Lower leg skin (tissue), 4 donors: ENCODE measurements around the gene C19orf33. TPM values are rescaled to one million over a fixed set of nuclear protein-coding genes. Genes with fewer than 3 reads are reported as not detected.

Source experiments
- DNase-seq, 2 donors: peaks; one replicate each; pipeline ENCODE4 v3.0.0-alpha.2; 2019; ENCODE audit warnings: low spot score in 2 of 2
- H3K4me3 ChIP-seq: fragments of 200-600 bp; sonication (generic); 2 replicates; pipeline ENCODE4 v1.5.1; 2017; ENCODE audit warnings: mild to moderate bottlenecking, low read depth; ENCODE audit not compliant: poor library complexity, severe bottlenecking
- CTCF ChIP-seq, 3 donors: fragments of 450-650 bp; IDR thresholded peaks; one replicate each; pipeline ENCODE4 v1.5.1; 2016; ENCODE audit warnings: antibody characterized with exemption in 3 of 3, mild to moderate bottlenecking in 3 of 3, moderate library complexity in 2 of 3
- POLR2A ChIP-seq, 2 donors: fragments of 450-650 bp; IDR thresholded peaks; one replicate each; pipeline ENCODE4 v1.6.1; 2016 to 2017; ENCODE audit warnings: antibody characterized with exemption in 2 of 2, mild to moderate bottlenecking in 1 of 2, moderate library complexity in 1 of 2
- WGBS, 2 donors: methylation state at CpG; one replicate each; pipeline ENCODE4 v1.1.5; 2018; 5-methylcytosine and 5-hydroxymethylcytosine counted together
- intact Hi-C: fragments of 100-400 bp; cut with DNase I; formaldehyde crosslinking; loops from one replicate; pipeline ENCODE4 v1.15.0; 2023; ENCODE audit warnings: low total_unique reads
- total RNA-seq, 4 donors: library from RNA; depleted of rRNA; stranded (reverse); fragments of >200 nt; gene quantifications; one replicate each; pipeline ENCODE4 v1.1.0, GENCODE V29; 2016

Gene C19orf33
- total RNA-seq, 4 donors from 2014 or later, result 373 to 601 (median 426) TPM

- DNase-seq, result no peak
- intact Hi-C loops, result no loop called here
- no peak overlapping the region for H3K4me3 ChIP-seq
- WGBS, 2 donors, result 80 to 89% methylated on average over 7 of the region's 7 CpGs
- no peak for TF ChIP-seq CTCF (IDR thresholded peaks at IDR 0.05)
- TF ChIP-seq POLR2A (IDR thresholded peaks at IDR 0.05), result no peak
These were observed 19.6 kb upstream of the C19orf33 start for GRCh38 chr19:38284422-38284821.

- 62 to 72% methylated on average over 5 of the region's 5 CpGs for WGBS, 2 donors
- TF ChIP-seq CTCF (IDR thresholded peaks at IDR 0.05), result no peak
- TF ChIP-seq POLR2A (IDR thresholded peaks at IDR 0.05), result no peak
- no peak for DNase-seq
- no peak overlapping the region for H3K4me3 ChIP-seq
- intact Hi-C loops, result no loop called here
These were observed 18.5 kb upstream of the C19orf33 start for GRCh38 chr19:38285567-38285966.

DNA sequence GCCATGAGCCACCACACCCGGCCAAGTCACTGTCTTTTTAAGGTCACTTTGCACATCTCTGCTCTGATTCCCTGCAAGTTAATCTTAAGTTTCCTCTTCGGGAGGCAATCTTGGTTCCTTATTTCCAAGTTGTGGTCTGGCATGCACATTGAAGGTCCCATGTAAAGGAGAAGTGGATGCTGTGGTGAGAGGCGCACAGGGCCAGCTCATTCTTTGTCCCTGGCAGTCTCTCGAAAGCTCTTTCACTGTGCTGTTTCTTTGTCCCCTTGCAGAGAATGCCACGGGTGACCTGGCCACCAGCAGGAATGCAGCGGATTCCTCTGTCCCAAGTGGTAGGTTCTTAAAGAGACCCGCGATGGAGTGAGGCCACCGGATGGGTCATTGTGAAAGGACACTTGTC lies 16.4 kb upstream of the C19orf33 start:
- TF ChIP-seq POLR2A (IDR thresholded peaks at IDR 0.05) (no peak), CTCF (IDR thresholded peaks at IDR 0.05) (no peak)
- no peak for DNase-seq
- intact Hi-C loops, result no loop called here
- 77% methylated on average over 9 of the region's 9 CpGs for WGBS, 2 donors
- no peak overlapping the region for H3K4me3 ChIP-seq

DNA sequence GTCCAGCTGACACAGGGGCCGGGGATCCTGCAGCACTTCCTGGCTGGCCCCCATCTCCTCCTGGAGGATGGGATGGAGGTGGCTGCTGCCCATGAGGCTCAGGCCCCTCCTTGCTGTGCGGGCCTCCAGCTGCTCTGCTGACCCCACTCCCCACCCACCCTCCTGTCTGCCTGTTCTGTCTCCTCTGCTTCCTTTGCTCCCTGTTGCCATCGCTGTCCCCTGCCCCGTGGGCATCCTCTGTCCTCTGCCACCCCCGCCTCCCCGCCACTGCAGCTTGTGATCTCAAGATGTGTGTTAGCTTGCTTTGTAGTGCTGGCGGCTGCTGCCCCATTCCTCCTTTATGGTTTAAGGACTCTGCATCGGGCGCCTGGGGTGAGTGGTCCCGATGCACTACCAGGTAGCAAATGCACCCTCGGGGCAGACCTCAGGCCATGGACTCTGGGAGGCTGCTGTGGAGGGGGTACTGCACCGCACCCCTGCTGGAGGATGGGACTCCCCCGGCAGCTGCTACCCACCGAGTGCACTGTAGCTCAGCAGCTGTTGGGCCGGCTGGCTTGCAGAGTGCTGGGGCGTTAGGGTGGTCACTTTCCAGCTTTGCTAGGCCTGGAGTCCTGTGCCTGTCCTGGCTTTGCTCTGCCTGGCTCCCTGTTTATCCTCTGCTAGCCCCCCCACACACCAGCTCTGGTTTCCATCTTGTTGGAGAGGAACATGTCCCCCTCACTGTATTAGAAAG lies 15.8 kb upstream of the C19orf33 start:
- no peak for DNase-seq
- H3K4me3 ChIP-seq, result no peak overlapping the region
- WGBS, 2 donors, result 80 to 84% methylated on average over 13 to 16 of the region's 16 CpGs
- TF ChIP-seq CTCF (IDR thresholded peaks at IDR 0.05), result no peak
- no peak for TF ChIP-seq POLR2A (IDR thresholded peaks at IDR 0.05)
- intact Hi-C loops, result no loop called here

- TF ChIP-seq POLR2A (IDR thresholded peaks at IDR 0.05) (no peak), CTCF (IDR thresholded peaks at IDR 0.05) (no peak)
- DNase-seq, result no peak
- 90 to 92% methylated on average over 15 of the region's 15 CpGs for WGBS, 2 donors
- intact Hi-C loops, result no loop called here
- H3K4me3 ChIP-seq, result no peak overlapping the region
These were observed 14.1 kb upstream of the C19orf33 start for GRCh38 chr19:38289955-38290354.
